Mesodermal cell (in vitro differentiated cells): ENCODE data around the gene AIMP1.

Experiments used
- H3K27ac ChIP-seq: 2 replicates; pipeline ENCODE4 v1.7.0; 2013; ENCODE audit warnings: mild to moderate bottlenecking, low read depth, low read length, moderate library complexity; ENCODE audit not compliant: severe bottlenecking
- H3K36me3 ChIP-seq: 2 replicates; pipeline ENCODE4 v1.7.1; 2013; ENCODE audit warnings: mild to moderate bottlenecking, low read length, moderate library complexity; ENCODE audit not compliant: control insufficient read depth, insufficient read depth
- H3K4me1 ChIP-seq: one replicate; pipeline ENCODE4 v1.7.1; 2013; ENCODE audit warnings: mild to moderate bottlenecking, low read length; ENCODE audit not compliant: insufficient read depth, control insufficient read depth, poor library complexity, severe bottlenecking
- H3K4me3 ChIP-seq: 2 replicates; pipeline ENCODE4 v1.7.0; 2013; ENCODE audit warnings: low read length, control low read depth, mild to moderate bottlenecking; ENCODE audit not compliant: insufficient read depth, poor library complexity, severe bottlenecking; ENCODE audit errors: extremely low read depth
- H3K9me3 ChIP-seq: 2 replicates; pipeline ENCODE4 v1.7.1; 2013; ENCODE audit warnings: mild to moderate bottlenecking, low read length, moderate library complexity; ENCODE audit not compliant: control insufficient read depth
- WGBS, 2 experiments: methylation state at CpG; one replicate each; pipeline ENCODE4 v1.1.5; 2013; ENCODE audit warnings: missing lambda C conversion rate in 2 of 2; ENCODE audit not compliant: insufficient coverage in 2 of 2; 5-methylcytosine and 5-hydroxymethylcytosine counted together

The AIMP1 gene

GRCh38 chr4:106347167-106347566, 30.8 kb downstream of the AIMP1 start:
- H3K9me3 ChIP-seq, result no peaks in the 10 kb centered on the region
- no CpG with 5 or more reads among the region's 1 CpG for WGBS, 2 experiments
- no peak overlapping the region for H3K27ac ChIP-seq

GRCh38 chr4:106351016-106351415, 34.7 kb downstream of the AIMP1 start:
- Histone ChIP-seq H3K4me1 (no peaks in the 10 kb centered on the region), H3K4me3 (no peak overlapping the region), H3K9me3 (no peaks in the 10 kb centered on the region), H3K27ac (no peak overlapping the region), H3K36me3 (peaks cover 8% of the 10 kb centered on the region)

More at GRCh38 chr4:106347167-106347566, 30.8 kb downstream of the AIMP1 start:
- H3K36me3 ChIP-seq, result peaks cover 12% of the 10 kb centered on the region
- H3K4me3 ChIP-seq, result no peak overlapping the region
- no peaks in the 10 kb centered on the region for H3K4me1 ChIP-seq

- Histone ChIP-seq H3K9me3 (no peaks in the 10 kb centered on the region), H3K27ac (no peak overlapping the region), H3K36me3 (peaks cover under 1% of the 10 kb centered on the region), H3K4me3 (no peak overlapping the region), H3K4me1 (no peaks in the 10 kb centered on the region)
- 100% methylated on average over 1 of the region's 1 CpG for WGBS, 2 experiments
These were observed 37.4 kb downstream of the AIMP1 start for GRCh38 chr4:106353786-106354185.

- Histone ChIP-seq H3K27ac (no peak overlapping the region), H3K4me1 (no peaks in the 10 kb centered on the region), H3K9me3 (no peaks in the 10 kb centered on the region), H3K4me3 (no peak overlapping the region), H3K36me3 (no peaks in the 10 kb centered on the region)
- WGBS, 2 experiments, result 60 to 73% methylated on average over 2 to 3 of the region's 4 CpGs
These were observed 38.8 kb downstream of the AIMP1 start for GRCh38 chr4:106355193-106355592.

- H3K4me1 ChIP-seq, result no peaks in the 10 kb centered on the region
- no CpG with 5 or more reads among the region's 1 CpG for WGBS, 2 experiments
- no peaks in the 10 kb centered on the region for H3K9me3 ChIP-seq
- H3K27ac ChIP-seq, result no peak overlapping the region
- H3K36me3 ChIP-seq, result no peaks in the 10 kb centered on the region
- H3K4me3 ChIP-seq, result no peak overlapping the region
These were observed 42.5 kb downstream of the AIMP1 start for GRCh38 chr4:106358899-106359298.

- Histone ChIP-seq H3K4me3 (no peak overlapping the region), H3K27ac (no peak overlapping the region), H3K36me3 (no peaks in the 10 kb centered on the region), H3K4me1 (peaks cover 20% of the 10 kb centered on the region), H3K9me3 (no peaks in the 10 kb centered on the region)
- 89 to 100% methylated on average over 1 to 2 of the region's 3 CpGs for WGBS, 2 experiments
These were observed 45.9 kb downstream of the AIMP1 start for GRCh38 chr4:106362086-106362825.

- Histone ChIP-seq H3K4me3 (no peak overlapping the region), H3K4me1 (peaks cover 22% of the 10 kb centered on the region), H3K36me3 (no peaks in the 10 kb centered on the region), H3K27ac (no peak overlapping the region), H3K9me3 (no peaks in the 10 kb centered on the region)
- WGBS, 2 experiments, result 86 to 88% methylated on average over 1 of the region's 1 CpG
These were observed 47.9 kb downstream of the AIMP1 start for GRCh38 chr4:106364282-106364681.

GRCh38 chr4:106365613-106366012, 49.3 kb downstream of the AIMP1 start:
- H3K27ac ChIP-seq, result peak overlapping the region; percentile 75
- WGBS, 2 experiments, result no CpG with 5 or more reads among the region's 1 CpG
- H3K4me1 ChIP-seq, result peaks cover 22% of the 10 kb centered on the region
- no peak overlapping the region for H3K4me3 ChIP-seq
- no peaks in the 10 kb centered on the region for H3K9me3 ChIP-seq
- H3K36me3 ChIP-seq, result no peaks in the 10 kb centered on the region

GRCh38 chr4:106366026-106366425, 49.7 kb downstream of the AIMP1 start:
- Histone ChIP-seq H3K4me1 (peaks cover 22% of the 10 kb centered on the region), H3K36me3 (no peaks in the 10 kb centered on the region), H3K4me3 (no peak overlapping the region), H3K9me3 (no peaks in the 10 kb centered on the region), H3K27ac (peak overlapping the region; percentile 75)

GRCh38 chr4:106367072-106367471, 50.7 kb downstream of the AIMP1 start:
- peaks cover 22% of the 10 kb centered on the region for H3K4me1 ChIP-seq
- no peak overlapping the region for H3K4me3 ChIP-seq
- 94% methylated on average over 4 of the region's 5 CpGs for WGBS, 2 experiments
- no peaks in the 10 kb centered on the region for H3K36me3 ChIP-seq
- H3K27ac ChIP-seq, result no peak overlapping the region
- no peaks in the 10 kb centered on the region for H3K9me3 ChIP-seq

- Histone ChIP-seq H3K36me3 (no peaks in the 10 kb centered on the region), H3K9me3 (no peaks in the 10 kb centered on the region), H3K4me1 (peaks cover 22% of the 10 kb centered on the region), H3K4me3 (no peak within 1 kb of the TSS), H3K27ac (no peak within 1 kb of the TSS)
- WGBS, 2 experiments, result 81 to 94% methylated on average over 3 of the region's 5 CpGs
These were observed 52.3 kb downstream of the AIMP1 start, which contains the start of gene GIMD1 for GRCh38 chr4:106368678-106369077. GIMD1 (minus strand) TSS chr4:106368778; CDS start chr4:106367435, 1,343 bp downstream.
